Dendritic cell treated with granulocyte-macrophage colony-stimulating factor and Interleukin-4, amounts not matched to agents 40 ng/mL and 50 ng/mL, for 4 days (primary cell): ENCODE results near the gene UEVLD.

Experiments
- H3K27ac Mint-ChIP-seq: one replicate; pipeline ENCODE4 v1.8.0; 2022; ENCODE audit warnings: mild to moderate bottlenecking, mixed read lengths
- H3K27me3 Mint-ChIP-seq: one replicate; pipeline ENCODE4 v1.8.0; 2022; ENCODE audit warnings: mild to moderate bottlenecking, mixed read lengths
- H3K36me3 Mint-ChIP-seq: one replicate; pipeline ENCODE4 v1.8.0; 2022; ENCODE audit warnings: low read depth, mixed read lengths
- H3K4me1 Mint-ChIP-seq: one replicate; pipeline ENCODE4 v1.8.0; 2022; ENCODE audit warnings: low read depth, mixed read lengths
- H3K4me3 Mint-ChIP-seq: one replicate; pipeline ENCODE4 v1.8.0; 2022; ENCODE audit warnings: mild to moderate bottlenecking, moderate library complexity, mixed read lengths
- H3K9me3 Mint-ChIP-seq: one replicate; pipeline ENCODE4 v1.8.0; 2022; ENCODE audit warnings: mixed read lengths
- intact Hi-C: fragments of 100-400 bp; cut with micrococcal nuclease; formaldehyde crosslinking; loops from one replicate; pipeline ENCODE4 v1.15.0; 2022

The UEVLD gene

GRCh38 chr11:18563090-18563730 is 25.3 kb downstream of the UEVLD start:
- Mint-ChIP-seq H3K27me3 (no peaks in the 10 kb centered on the region), H3K9me3 (no peaks in the 10 kb centered on the region), H3K36me3 (peaks cover 90% of the 10 kb centered on the region), H3K27ac (no peak overlapping the region), H3K4me1 (no peaks in the 10 kb centered on the region), H3K4me3 (no peak overlapping the region)
- intact Hi-C loops, result no loop called here

- intact Hi-C loops, result no loop called here
- Mint-ChIP-seq H3K4me3 (no peak overlapping the region), H3K27me3 (no peaks in the 10 kb centered on the region), H3K27ac (no peak overlapping the region), H3K9me3 (no peaks in the 10 kb centered on the region), H3K4me1 (no peaks in the 10 kb centered on the region), H3K36me3 (peaks cover 89% of the 10 kb centered on the region)
Observed at GRCh38 chr11:18548001-18548400, 40.5 kb downstream of the UEVLD start.

GRCh38 chr11:18540207-18541009 is 48.1 kb downstream of the UEVLD start:
- Mint-ChIP-seq H3K4me1 (no peaks in the 10 kb centered on the region), H3K27ac (no peak overlapping the region), H3K27me3 (no peaks in the 10 kb centered on the region), H3K9me3 (no peaks in the 10 kb centered on the region), H3K4me3 (no peak overlapping the region), H3K36me3 (peaks cover 76% of the 10 kb centered on the region)
- intact Hi-C loops, result loop anchor here (5.0 kb wide), 1 partner anchor 222 kb away; no protein-coding TSS in a partner anchor

- intact Hi-C loops, result no loop called here
- H3K27me3 Mint-ChIP-seq, result no peaks in the 10 kb centered on the region
Observed at GRCh38 chr11:18536209-18536608, 52.3 kb downstream of the UEVLD start.

GRCh38 chr11:18534245-18534644 is 54.3 kb downstream of the UEVLD start:
- intact Hi-C loops, result no loop called here
- no peak overlapping the region for H3K27ac Mint-ChIP-seq
- H3K9me3 Mint-ChIP-seq, result no peaks in the 10 kb centered on the region
- H3K4me1 Mint-ChIP-seq, result no peaks in the 10 kb centered on the region
- H3K27me3 Mint-ChIP-seq, result no peaks in the 10 kb centered on the region
- no peak overlapping the region for H3K4me3 Mint-ChIP-seq
- peaks cover 70% of the 10 kb centered on the region for H3K36me3 Mint-ChIP-seq

More at GRCh38 chr11:18536209-18536608, 52.3 kb downstream of the UEVLD start:
- H3K36me3 Mint-ChIP-seq, result peaks cover 74% of the 10 kb centered on the region
- H3K4me1 Mint-ChIP-seq, result no peaks in the 10 kb centered on the region
- H3K4me3 Mint-ChIP-seq, result no peak overlapping the region
- H3K9me3 Mint-ChIP-seq, result no peaks in the 10 kb centered on the region
- no peak overlapping the region for H3K27ac Mint-ChIP-seq

GRCh38 chr11:18533365-18533764 is 55.2 kb downstream of the UEVLD start:
- no peaks in the 10 kb centered on the region for H3K27me3 Mint-ChIP-seq
- intact Hi-C loops, result no loop called here

GRCh38 chr11:18527512-18527911 is 61.0 kb downstream of the UEVLD start:
- no peaks in the 10 kb centered on the region for H3K9me3 Mint-ChIP-seq
- H3K27me3 Mint-ChIP-seq, result no peaks in the 10 kb centered on the region
- H3K4me1 Mint-ChIP-seq, result peaks cover 14% of the 10 kb centered on the region
- H3K36me3 Mint-ChIP-seq, result peaks cover 45% of the 10 kb centered on the region
- intact Hi-C loops, result loop anchor here (1.0 to 2.0 kb wide), 3 partner anchors 61 to 133 kb away; partner anchors contain the start of genes LDHA, SPTY2D1 and UEVLD
- H3K27ac Mint-ChIP-seq, result peak overlapping the region; percentile 99
- peak overlapping the region; percentile 99 for H3K4me3 Mint-ChIP-seq

More at GRCh38 chr11:18533365-18533764, 55.2 kb downstream of the UEVLD start:
- peaks cover 68% of the 10 kb centered on the region for H3K36me3 Mint-ChIP-seq
- no peaks in the 10 kb centered on the region for H3K9me3 Mint-ChIP-seq
- no peak overlapping the region for H3K4me3 Mint-ChIP-seq
- H3K4me1 Mint-ChIP-seq, result peaks cover 6% of the 10 kb centered on the region
- no peak overlapping the region for H3K27ac Mint-ChIP-seq

- Mint-ChIP-seq H3K27ac (peak within 1 kb of the TSS; percentile 99), H3K36me3 (peaks cover 47% of the 10 kb centered on the region), H3K4me3 (peak within 1 kb of the TSS; percentile 99), H3K9me3 (no peaks in the 10 kb centered on the region), H3K27me3 (no peaks in the 10 kb centered on the region), H3K4me1 (peaks cover 21% of the 10 kb centered on the region)
- intact Hi-C loops, result loop anchor here (1.0 to 2.0 kb wide), 3 partner anchors 62 to 132 kb away; partner anchors contain the start of genes LDHA, SPTY2D1 and UEVLD
Observed at GRCh38 chr11:18526521-18527296, 61.8 kb downstream of the UEVLD start, which contains the start of gene TSG101. Gene TSG101 (minus strand): TSS chr11:18526942. CDS start chr11:18526816, 126 bp downstream.

GRCh38 chr11:18526130-18526520 is 62.4 kb downstream of the UEVLD start:
- H3K4me3 Mint-ChIP-seq, result peak overlapping the region; percentile 99
- H3K27ac Mint-ChIP-seq, result peak overlapping the region; percentile 99
- peaks cover 46% of the 10 kb centered on the region for H3K36me3 Mint-ChIP-seq
- H3K27me3 Mint-ChIP-seq, result no peaks in the 10 kb centered on the region
- no peaks in the 10 kb centered on the region for H3K9me3 Mint-ChIP-seq
- H3K4me1 Mint-ChIP-seq, result peaks cover 21% of the 10 kb centered on the region
- intact Hi-C loops, result loop anchor here (2.0 kb wide), 2 partner anchors 109 to 131 kb away; partner anchors contain the start of genes LDHA and SPTY2D1

- peaks cover 37% of the 10 kb centered on the region for H3K36me3 Mint-ChIP-seq
- peaks cover 21% of the 10 kb centered on the region for H3K4me1 Mint-ChIP-seq
- intact Hi-C loops, result no loop called here
- H3K4me3 Mint-ChIP-seq, result no peak overlapping the region
- no peaks in the 10 kb centered on the region for H3K27me3 Mint-ChIP-seq
- H3K27ac Mint-ChIP-seq, result no peak overlapping the region
- H3K9me3 Mint-ChIP-seq, result no peaks in the 10 kb centered on the region
Observed at GRCh38 chr11:18524248-18524647, 64.3 kb downstream of the UEVLD start.

- H3K27ac Mint-ChIP-seq, result no peak overlapping the region
Observed at GRCh38 chr11:18523084-18523483, 65.5 kb downstream of the UEVLD start.

GRCh38 chr11:18522388-18522787 is 66.1 kb downstream of the UEVLD start:
- Mint-ChIP-seq H3K27me3 (no peaks in the 10 kb centered on the region), H3K27ac (no peak overlapping the region), H3K9me3 (no peaks in the 10 kb centered on the region), H3K36me3 (peaks cover 43% of the 10 kb centered on the region), H3K4me3 (no peak overlapping the region), H3K4me1 (peaks cover 15% of the 10 kb centered on the region)
- intact Hi-C loops, result no loop called here

More at GRCh38 chr11:18523084-18523483, 65.5 kb downstream of the UEVLD start:
- intact Hi-C loops, result no loop called here
- Mint-ChIP-seq H3K4me1 (peaks cover 15% of the 10 kb centered on the region), H3K27me3 (no peaks in the 10 kb centered on the region), H3K4me3 (no peak overlapping the region), H3K9me3 (no peaks in the 10 kb centered on the region), H3K36me3 (peaks cover 41% of the 10 kb centered on the region)

GRCh38 chr11:18521122-18521521 is 67.4 kb downstream of the UEVLD start:
- Mint-ChIP-seq H3K9me3 (no peaks in the 10 kb centered on the region), H3K4me1 (peaks cover 15% of the 10 kb centered on the region), H3K4me3 (no peak overlapping the region), H3K36me3 (peaks cover 40% of the 10 kb centered on the region), H3K27ac (no peak overlapping the region), H3K27me3 (no peaks in the 10 kb centered on the region)
- intact Hi-C loops, result no loop called here
